GM19351 (cell line): ENCODE measurements around the gene PGS1.
"Not testable (repeated sequence)": the region's sequence is repeated elsewhere in the genome, so short reads cannot be mapped to it uniquely, and the experiment has no call there.

ENCODE experiments used
- ATAC-seq: cut with Tn5 transposase; IDR thresholded peaks from one replicate; pipeline ENCODE4 v1.9.1; 2021; ENCODE audit warnings: mild to moderate bottlenecking, moderate library complexity; ENCODE audit not compliant: unreplicated experiment

PGS1 gene

GRCh38 chr17:78441271-78441971 lies 63.0 kb downstream of the PGS1 start:
- no peak for ATAC-seq

DNA sequence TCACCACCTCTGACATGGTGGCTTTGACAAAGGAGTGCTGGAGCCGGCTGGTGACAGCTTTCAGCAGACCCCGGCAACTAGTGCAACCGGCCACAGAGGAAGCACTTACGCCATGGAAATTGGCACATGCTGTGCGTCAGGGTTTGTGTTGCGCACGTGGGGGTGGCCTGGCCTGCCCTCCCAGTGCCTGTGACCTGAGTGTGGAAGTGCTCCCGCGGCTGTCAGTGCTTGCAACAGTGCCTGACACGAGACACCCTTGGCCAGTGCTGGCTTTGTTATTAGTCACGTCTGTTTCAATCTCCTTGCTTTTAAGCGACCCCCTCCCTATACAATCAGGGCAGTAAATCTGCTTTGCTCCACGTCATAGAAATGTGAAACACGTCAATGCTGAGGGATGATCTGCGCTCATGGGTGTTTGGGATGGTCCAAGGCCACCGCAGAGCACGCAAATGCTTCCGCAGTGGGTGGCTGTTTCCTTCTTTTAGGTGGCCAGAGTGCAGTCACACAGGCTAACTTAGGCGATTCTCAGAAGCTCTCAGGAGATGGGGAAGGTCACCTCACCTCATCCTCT lies 64.3 kb downstream of the PGS1 start:
- no peak for ATAC-seq

DNA sequence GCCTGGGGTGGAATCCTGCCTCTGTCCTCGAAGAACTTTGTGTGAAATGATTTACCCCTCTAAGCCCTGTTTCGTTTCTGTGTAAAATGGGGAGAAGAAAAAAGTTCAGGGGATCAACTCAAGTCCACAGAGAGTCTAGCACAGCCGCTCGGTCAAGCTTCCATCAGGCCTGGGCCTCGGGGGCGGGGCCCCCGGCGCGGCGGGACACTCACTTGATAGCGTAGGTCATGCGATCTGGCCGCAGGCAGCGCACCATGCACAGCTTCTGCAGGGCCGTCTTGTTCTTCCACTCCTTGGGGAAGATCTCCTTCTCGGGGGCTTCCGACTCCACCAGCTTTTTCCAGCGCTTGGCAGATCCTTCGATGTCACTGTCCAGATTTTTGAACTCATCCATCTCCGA lies 65.9 kb downstream of the PGS1 start:
- no peak for ATAC-seq

DNA sequence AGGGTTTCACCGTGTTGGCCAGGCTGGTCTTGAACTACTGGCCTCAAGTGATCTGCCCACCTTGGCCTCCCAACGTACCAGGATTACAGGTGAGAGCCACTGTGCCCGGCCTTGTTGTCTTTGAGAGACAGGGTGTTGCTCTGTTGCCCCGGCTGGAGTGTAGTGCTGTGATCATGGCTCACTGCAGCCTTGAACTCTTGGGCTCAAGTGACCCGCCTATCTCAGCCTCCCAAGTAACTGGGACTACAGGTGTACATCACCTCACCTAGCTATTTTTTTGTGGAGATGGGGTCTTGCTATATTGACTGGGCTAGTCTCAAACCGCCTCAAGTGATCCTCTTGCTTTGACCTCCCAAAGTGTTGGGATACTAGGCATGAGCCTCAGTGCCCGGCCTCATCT lies 68.4 kb downstream of the PGS1 start:
- no peak for ATAC-seq

DNA sequence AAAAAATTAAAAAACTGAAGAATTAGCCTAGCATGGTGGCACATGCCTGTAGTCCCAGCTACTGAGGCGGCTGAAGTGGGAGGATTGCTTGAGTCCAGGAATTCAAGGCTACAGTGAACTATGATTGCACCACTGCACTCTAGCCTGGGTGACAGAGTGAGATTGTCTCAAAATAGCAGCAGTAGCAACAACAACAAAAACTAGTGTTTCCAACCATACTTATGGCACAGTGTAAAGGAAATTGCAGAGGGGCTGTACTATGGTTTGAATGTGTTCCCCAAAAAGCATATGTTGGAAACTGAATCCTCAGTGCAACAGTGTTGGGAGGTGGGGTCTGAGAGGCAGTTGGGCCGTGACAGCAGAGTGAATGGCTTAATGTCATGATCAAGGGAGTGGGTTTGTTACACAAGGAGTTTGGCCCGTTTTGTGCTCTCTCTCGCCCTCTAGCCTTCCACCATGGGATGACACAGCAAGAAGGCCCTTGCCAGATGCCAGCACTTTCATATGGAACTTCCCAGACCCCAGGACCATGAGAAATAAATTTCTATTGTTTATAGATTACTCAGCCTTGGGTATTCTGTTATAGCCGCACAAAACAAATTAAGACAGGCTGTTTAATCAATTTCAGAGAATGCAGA lies 70.0 kb downstream of the PGS1 start:
- ATAC-seq = no peak

DNA sequence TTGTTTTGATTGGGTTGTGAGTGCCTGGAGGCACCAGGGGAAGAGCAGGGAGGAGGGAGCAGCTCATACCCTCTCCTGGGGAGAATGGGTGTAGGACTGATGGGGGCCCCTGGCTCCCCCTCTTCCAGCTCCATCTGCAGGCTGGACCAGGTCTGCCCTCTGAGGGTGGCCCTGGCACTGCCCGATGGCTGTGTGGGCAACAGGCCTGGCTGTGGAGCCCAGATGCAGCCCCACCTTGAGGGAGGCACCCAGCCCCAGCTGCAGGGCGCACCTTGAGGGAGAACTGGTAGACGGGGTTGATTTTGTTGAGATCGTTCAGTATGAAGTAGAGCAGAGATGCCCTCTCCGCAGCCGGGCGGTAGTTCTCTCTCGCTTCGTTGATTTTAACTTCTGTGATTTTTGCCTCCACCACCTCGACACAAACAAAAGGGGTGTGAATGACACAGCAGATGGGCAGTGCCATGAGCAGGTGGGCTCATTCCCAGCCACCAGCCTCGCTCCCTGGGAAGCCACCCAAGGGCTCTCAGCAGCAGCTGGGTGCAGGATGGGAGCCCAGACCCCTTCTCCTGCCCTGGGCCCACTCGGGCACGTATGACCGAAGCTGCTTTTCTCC lies 71.6 kb downstream of the PGS1 start:
- ATAC-seq = no peak

DNA sequence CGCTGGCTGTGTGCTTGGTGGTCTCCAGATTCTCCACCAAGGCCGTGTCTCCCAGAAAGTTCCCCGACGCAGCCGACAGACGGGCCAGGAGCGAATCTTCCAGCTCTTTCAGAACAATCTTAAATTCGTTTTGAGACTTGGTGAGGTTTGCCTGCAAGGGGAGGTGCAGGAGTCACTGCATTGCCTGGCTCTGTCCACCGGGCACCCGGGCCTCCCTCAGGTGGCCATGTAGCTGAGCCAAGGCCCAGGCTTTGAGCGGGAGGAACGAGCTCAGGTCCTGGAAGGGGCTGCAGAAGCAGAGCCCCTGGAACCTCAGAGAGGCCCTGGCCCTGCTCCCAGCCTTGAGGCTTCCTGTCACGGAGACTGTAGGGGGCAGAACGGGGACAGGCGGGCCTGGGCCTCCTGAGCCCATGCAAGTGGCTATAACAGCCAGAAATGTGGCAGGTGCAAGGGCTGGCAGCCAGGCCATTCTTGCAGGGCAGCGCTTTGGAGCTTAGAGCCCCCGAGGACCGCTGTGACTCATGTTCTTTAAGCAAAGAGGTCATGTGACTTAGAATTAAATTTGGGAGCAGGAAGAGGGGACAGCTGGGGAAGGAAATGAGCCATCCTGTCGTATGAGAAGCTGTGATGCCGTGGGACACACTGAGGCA lies 72.4 kb downstream of the PGS1 start:
- no peak for ATAC-seq

DNA sequence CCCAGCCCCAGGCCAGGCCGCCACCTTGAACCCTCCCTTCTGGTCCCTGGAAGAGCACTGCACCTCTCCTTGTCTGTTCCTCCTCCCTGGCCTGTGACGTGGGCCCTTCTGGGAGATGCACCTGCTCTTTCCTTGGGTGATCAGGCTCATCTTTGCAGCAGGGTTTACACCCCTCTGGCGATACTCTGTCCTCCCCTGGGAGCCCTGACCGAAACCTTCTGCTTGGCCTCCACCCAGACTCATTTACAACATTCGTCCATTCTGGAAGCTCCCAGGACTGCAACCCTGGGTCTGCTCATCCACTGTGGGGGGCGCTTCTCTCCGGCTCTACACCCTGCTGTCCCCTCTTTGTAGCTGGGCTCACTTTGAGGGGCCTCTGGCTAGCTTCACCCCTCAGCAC lies 73.3 kb downstream of the PGS1 start:
- no peak for ATAC-seq

DNA sequence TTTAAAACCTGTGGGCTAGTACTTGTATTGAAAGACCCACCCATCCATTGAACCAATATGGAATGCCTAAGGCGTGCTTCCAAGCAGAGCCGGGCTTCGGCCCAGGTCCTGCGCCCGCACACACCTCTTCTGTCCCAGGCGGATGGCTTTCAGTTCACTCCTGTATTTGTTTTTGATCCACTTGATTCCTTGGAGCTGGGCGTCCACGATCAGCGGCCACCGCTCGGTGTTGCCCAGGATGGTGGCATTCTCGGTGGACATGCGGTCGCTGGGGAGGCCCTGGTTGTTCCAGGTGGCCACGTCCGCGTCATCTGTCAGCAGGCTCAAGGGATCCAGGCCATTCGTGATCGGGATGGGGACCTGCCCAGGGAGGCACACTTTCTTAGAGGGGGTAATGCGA lies 75.9 kb downstream of the PGS1 start:
- ATAC-seq = no peak

GRCh38 chr17:78458091-78458490 lies 79.6 kb downstream of the PGS1 start:
- ATAC-seq = no peak

GRCh38 chr17:78458736-78459335 lies 80.4 kb downstream of the PGS1 start:
- ATAC-seq = no peak

GRCh38 chr17:78459696-78460095 lies 81.2 kb downstream of the PGS1 start:
- ATAC-seq = no peak

GRCh38 chr17:78460176-78460675 lies 81.8 kb downstream of the PGS1 start:
- no peak for ATAC-seq

DNA sequence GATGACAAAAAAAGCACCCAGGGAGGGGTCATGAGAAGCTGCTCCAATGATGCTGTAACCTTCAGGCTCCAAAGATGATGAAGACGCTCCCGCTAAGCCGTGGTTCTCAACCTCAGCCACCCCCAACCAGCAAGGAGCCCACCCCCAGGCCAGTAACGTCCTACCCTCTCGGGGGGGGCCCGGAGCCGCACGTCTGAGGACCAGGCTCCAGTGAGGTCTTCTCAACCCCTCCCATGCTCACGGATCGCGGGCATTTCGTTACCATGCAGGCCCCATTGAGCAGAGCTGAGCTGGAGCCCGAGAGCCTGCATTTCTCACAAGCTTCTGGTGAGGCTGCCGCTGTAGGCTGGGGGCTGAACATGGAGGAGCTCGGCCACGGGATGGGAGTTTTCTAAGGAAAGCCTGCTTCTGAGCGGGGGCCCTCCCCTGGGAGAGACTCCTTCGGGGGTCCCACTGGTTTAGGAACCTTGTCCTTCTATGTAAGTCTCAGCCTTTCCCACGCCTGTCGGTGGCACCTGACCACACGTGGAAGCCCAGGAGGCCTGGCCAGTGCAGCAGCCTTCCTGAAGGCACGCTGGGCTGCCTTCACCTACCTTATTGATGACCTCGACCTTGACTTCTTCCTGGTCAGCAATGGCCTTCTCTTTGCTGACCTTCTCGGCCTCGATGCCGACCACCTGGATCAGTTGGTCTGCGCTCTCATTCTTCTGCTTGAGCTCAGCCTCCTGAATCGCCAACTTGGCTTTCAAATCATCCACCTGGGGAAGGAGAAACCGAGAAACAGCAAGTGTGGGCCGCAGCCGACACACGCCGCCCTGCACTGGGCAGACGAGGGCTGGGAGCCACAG lies 82.7 kb downstream of the PGS1 start:
- ATAC-seq = no peak

GRCh38 chr17:78461799-78462053 lies 83.3 kb downstream of the PGS1 start:
- no peak for ATAC-seq

GRCh38 chr17:78462148-78462547 lies 83.7 kb downstream of the PGS1 start:
- ATAC-seq = no peak

- ATAC-seq = not testable (repeated sequence)
Observed at GRCh38 chr17:78466109-78466785, 87.8 kb downstream of the PGS1 start.

- ATAC-seq = no peak
Observed at GRCh38 chr17:78466786-78467715, 88.6 kb downstream of the PGS1 start.

- ATAC-seq = no peak
Observed at GRCh38 chr17:78468366-78468765, 89.9 kb downstream of the PGS1 start.
